ENCODE results near the gene TECPR2. TPM values are rescaled to one million over a fixed set of nuclear protein-coding genes. Genes with fewer than 3 reads are reported as not detected.

TECPR2 gene
- total RNA-seq, 1 experiment from 2014 or later = 29.7 TPM

DNA sequence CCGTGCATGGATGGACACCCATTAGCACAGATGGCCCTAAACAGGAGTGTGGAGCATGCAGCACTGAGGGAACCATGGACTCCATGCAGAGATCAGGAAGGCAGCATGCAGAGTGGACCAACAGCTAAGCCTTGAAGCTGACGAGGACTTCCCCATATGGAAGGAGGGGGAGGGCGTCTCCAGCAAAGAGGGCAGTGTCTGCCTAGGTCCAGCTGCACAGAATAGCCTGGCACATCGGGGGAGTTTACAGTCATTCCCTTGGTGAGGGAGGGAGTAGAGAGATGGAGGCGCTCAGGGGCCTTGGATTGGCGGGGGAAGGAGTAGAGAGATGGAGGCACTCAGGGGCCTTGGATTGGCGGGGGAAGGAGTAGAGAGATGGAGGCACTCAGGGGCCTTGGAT, 82.3 kb downstream of the TECPR2 start:
- Histone ChIP-seq H3F3A (ENCODE audit: insufficient read depth, low read depth) (peaks cover 42% of the 10 kb centered on the region), H2AFZ (no peak overlapping the region), H3K9me2 (ENCODE audit: insufficient read depth) (no peaks in the 10 kb centered on the region), H3K9me3 (ENCODE audit: insufficient read depth, low read depth) (no peaks in the 10 kb centered on the region), H3K4me2 (no peak overlapping the region), H3K4me1 (replicated peaks; ENCODE audit: insufficient read depth) (peaks cover 37% of the 10 kb centered on the region), H3K27me3 (ENCODE audit: insufficient read depth, low read depth) (no peaks in the 10 kb centered on the region), H3K4me3 (no peak overlapping the region), H3K36me3 (ENCODE audit: low read depth) (peaks cover 27% of the 10 kb centered on the region), H4K20me1 (ENCODE audit: insufficient read depth) (no peaks in the 10 kb centered on the region), H3K79me2 (ENCODE audit: low read depth) (no peaks in the 10 kb centered on the region), H3K27ac (no peak overlapping the region)
- intact Hi-C loops (cut with micrococcal nuclease; ENCODE audit: unreplicated experiment) = no loop called here
- TF ChIP-seq, protein P1, sequence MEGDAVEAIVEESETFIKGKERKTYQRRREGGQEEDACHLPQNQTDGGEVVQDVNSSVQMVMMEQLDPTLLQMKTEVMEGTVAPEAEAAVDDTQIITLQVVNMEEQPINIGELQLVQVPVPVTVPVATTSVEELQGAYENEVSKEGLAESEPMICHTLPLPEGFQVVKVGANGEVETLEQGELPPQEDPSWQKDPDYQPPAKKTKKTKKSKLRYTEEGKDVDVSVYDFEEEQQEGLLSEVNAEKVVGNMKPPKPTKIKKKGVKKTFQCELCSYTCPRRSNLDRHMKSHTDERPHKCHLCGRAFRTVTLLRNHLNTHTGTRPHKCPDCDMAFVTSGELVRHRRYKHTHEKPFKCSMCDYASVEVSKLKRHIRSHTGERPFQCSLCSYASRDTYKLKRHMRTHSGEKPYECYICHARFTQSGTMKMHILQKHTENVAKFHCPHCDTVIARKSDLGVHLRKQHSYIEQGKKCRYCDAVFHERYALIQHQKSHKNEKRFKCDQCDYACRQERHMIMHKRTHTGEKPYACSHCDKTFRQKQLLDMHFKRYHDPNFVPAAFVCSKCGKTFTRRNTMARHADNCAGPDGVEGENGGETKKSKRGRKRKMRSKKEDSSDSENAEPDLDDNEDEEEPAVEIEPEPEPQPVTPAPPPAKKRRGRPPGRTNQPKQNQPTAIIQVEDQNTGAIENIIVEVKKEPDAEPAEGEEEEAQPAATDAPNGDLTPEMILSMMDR (conservative IDR thresholded peaks at IDR 0.05) = no peak
- no peak for TF ChIP-seq EZH2 (IDR thresholded peaks at IDR 0.05; ENCODE audit: low read depth)
- no peak for DNase-seq
- BruUV-seq (replicated peaks) = no TSS peak
- ChIA-PET CTCF (no interaction called here), POLR2A (ENCODE audit: unreplicated experiment) (no interaction called here)

DNA sequence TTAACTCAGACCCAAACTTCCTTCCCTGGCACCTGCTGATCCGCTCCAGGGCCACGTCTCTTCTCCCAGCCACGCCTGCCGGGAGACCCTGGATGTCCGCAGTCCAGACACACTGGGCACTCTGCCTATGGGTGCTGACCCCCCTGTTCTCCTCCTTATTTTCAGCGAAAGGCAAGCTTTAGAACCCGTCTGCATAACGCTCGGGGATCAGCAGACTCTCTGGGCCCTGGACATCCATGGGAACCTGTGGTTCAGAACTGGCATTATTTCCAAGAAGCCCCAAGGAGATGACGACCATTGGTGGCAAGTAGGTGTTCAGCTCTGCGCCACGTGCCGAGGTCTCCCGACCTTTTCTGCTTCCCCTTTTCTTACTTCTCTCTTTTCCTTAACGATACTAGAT, 82.9 kb downstream of the TECPR2 start:
- Histone ChIP-seq H3K4me3 (no peak overlapping the region), H3K27ac (no peak overlapping the region), H3K4me2 (no peak overlapping the region), H3K4me1 (replicated peaks; ENCODE audit: insufficient read depth) (peaks cover 36% of the 10 kb centered on the region), H3K79me2 (ENCODE audit: low read depth) (no peaks in the 10 kb centered on the region), H3K27me3 (ENCODE audit: insufficient read depth, low read depth) (no peaks in the 10 kb centered on the region), H3K36me3 (ENCODE audit: low read depth) (peaks cover 25% of the 10 kb centered on the region), H3K9me3 (ENCODE audit: insufficient read depth, low read depth) (no peaks in the 10 kb centered on the region), H3F3A (ENCODE audit: insufficient read depth, low read depth) (peaks cover 37% of the 10 kb centered on the region), H4K20me1 (ENCODE audit: insufficient read depth) (no peaks in the 10 kb centered on the region), H3K9me2 (ENCODE audit: insufficient read depth) (no peaks in the 10 kb centered on the region), H2AFZ (no peak overlapping the region)
- ChIA-PET POLR2A (ENCODE audit: unreplicated experiment) (no interaction called here), CTCF (no interaction called here)
- TF ChIP-seq, protein P1 (conservative IDR thresholded peaks at IDR 0.05) = no peak
- TF ChIP-seq EZH2 (IDR thresholded peaks at IDR 0.05; ENCODE audit: low read depth) = no peak
- no TSS peak for BruUV-seq (replicated peaks)
- intact Hi-C loops (cut with micrococcal nuclease; ENCODE audit: unreplicated experiment) = no loop called here
- no peak for DNase-seq

DNA sequence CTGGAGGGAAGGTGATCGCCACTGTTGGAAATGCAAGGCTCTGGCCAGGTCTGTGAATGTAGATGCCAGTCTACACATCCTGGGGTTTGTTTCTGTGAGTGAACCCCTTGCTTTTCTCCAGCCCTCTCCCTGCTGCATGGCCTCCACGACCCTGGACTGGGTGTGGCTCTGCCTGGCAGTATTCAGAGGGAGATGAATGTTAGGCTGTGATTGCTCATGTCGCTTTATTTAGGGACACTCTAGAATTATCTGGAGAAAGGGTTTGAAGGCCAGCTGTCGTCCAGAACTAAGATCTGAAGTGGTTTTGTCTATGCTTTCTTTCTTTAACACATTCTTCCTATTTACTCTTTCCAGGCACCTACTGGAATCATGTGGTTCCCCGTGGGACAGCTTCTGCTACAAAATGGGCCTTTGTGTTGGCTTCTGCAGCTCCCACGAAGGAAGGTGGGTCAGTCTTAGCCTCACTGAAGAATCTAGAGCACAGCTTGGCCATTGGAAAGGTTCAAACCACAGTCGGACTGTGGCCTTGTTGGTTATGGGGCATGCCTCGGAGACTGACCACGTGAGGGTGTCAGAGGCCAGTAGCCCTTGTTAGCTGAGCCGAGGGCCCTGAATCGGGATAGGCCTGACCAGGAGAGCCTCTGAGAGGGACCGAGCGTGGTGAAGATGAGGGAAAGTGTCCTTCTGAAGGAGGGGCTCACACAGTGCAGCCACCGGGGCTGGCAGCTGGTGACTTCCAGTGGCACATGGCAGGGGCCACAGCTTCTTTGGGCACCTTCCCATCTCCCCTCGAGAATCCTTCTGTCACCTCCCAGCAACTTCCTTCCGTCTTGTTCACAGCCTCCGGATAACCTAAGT, 87.7 kb downstream of the TECPR2 start:
- no peak for TF ChIP-seq EZH2 (IDR thresholded peaks at IDR 0.05; ENCODE audit: low read depth)
- TF ChIP-seq, protein P1 (conservative IDR thresholded peaks at IDR 0.05) = no peak

More for the DNA sequence above, 87.7 kb downstream of the TECPR2 start:
- ChIA-PET POLR2A (ENCODE audit: unreplicated experiment) (no interaction called here), CTCF (no interaction called here)
- no peak overlapping the region for H2AFZ ChIP-seq
- no peaks in the 10 kb centered on the region for H4K20me1 ChIP-seq (ENCODE audit: insufficient read depth)
- no peaks in the 10 kb centered on the region for H3K4me1 ChIP-seq (replicated peaks; ENCODE audit: insufficient read depth)
- no peak overlapping the region for H3K4me3 ChIP-seq
- H3K4me2 ChIP-seq = no peak overlapping the region
- H3K9me2 ChIP-seq (ENCODE audit: insufficient read depth) = no peaks in the 10 kb centered on the region
- H3K27ac ChIP-seq = no peak overlapping the region
- H3K36me3 ChIP-seq (ENCODE audit: low read depth) = peaks cover 9% of the 10 kb centered on the region; the same call in 1 of the 2 replicates
- no peaks in the 10 kb centered on the region for H3K79me2 ChIP-seq (ENCODE audit: low read depth)
- H3F3A ChIP-seq (ENCODE audit: insufficient read depth, low read depth) = no peaks in the 10 kb centered on the region
- intact Hi-C loops (cut with micrococcal nuclease; ENCODE audit: unreplicated experiment) = no loop called here
- DNase-seq = no peak
- BruUV-seq (replicated peaks) = no TSS peak
- no peaks in the 10 kb centered on the region for H3K9me3 ChIP-seq (ENCODE audit: insufficient read depth, low read depth)
- no peaks in the 10 kb centered on the region for H3K27me3 ChIP-seq (ENCODE audit: insufficient read depth, low read depth)

Data from PC-9 (cell line).